Measurements from ENCODE around the gene IRF4.
"Not testable (repeated sequence)": the region's sequence is repeated elsewhere in the genome, so short reads cannot be mapped to it uniquely, and the experiment has no call there.

Gene IRF4

GRCh38 chr6:373773-374724, 17.5 kb upstream of the IRF4 start:
- no peak for TF ChIP-seq CTCF (IDR thresholded peaks at IDR 0.05; ENCODE audit: poor library complexity, severe bottlenecking)
- ATAC-seq (ENCODE audit: low read depth) = 0 out of 3 replicates have a peak, but pooled peaks have one; percentile 27
- no peak for DNase-seq (ENCODE audit: low spot score)
- H3K9me3 ChIP-seq (ENCODE audit: severe bottlenecking) = peaks cover 13% of the 10 kb centered on the region
- H3K4me1 ChIP-seq (ENCODE audit: insufficient read depth, poor library complexity, severe bottlenecking) = no peaks in the 10 kb centered on the region
- no peak overlapping the region for H3K4me3 ChIP-seq (ENCODE audit: severe bottlenecking)
- H3K27ac ChIP-seq (ENCODE audit: poor library complexity, severe bottlenecking) = no peak overlapping the region
- H3K36me3 ChIP-seq (ENCODE audit: low read depth) = no peaks in the 10 kb centered on the region
- H3K27me3 ChIP-seq (ENCODE audit: insufficient read depth, poor library complexity, severe bottlenecking) = peaks cover 28% of the 10 kb centered on the region

GRCh38 chr6:374956-375355, 16.6 kb upstream of the IRF4 start:
- no peak for ATAC-seq (ENCODE audit: low read depth)
- no peak overlapping the region for H3K4me3 ChIP-seq (ENCODE audit: severe bottlenecking)
- H3K9me3 ChIP-seq (ENCODE audit: severe bottlenecking) = peaks cover 5% of the 10 kb centered on the region
- peaks cover 25% of the 10 kb centered on the region for H3K27me3 ChIP-seq (ENCODE audit: insufficient read depth, poor library complexity, severe bottlenecking)
- DNase-seq (ENCODE audit: low spot score) = no peak
- H3K36me3 ChIP-seq (ENCODE audit: low read depth) = no peaks in the 10 kb centered on the region
- no peak overlapping the region for H3K27ac ChIP-seq (ENCODE audit: poor library complexity, severe bottlenecking)
- no peak for TF ChIP-seq CTCF (IDR thresholded peaks at IDR 0.05; ENCODE audit: poor library complexity, severe bottlenecking)
- H3K4me1 ChIP-seq (ENCODE audit: insufficient read depth, poor library complexity, severe bottlenecking) = no peaks in the 10 kb centered on the region

- H3K9me3 ChIP-seq (ENCODE audit: severe bottlenecking) = peaks cover 5% of the 10 kb centered on the region
- peaks cover 25% of the 10 kb centered on the region for H3K27me3 ChIP-seq (ENCODE audit: insufficient read depth, poor library complexity, severe bottlenecking)
- no peak overlapping the region for H3K4me3 ChIP-seq (ENCODE audit: severe bottlenecking)
- ATAC-seq (ENCODE audit: low read depth) (no peak), DNase-seq (ENCODE audit: low spot score) (peak; percentile 38)
- H3K27ac ChIP-seq (ENCODE audit: poor library complexity, severe bottlenecking) = no peak overlapping the region
- TF ChIP-seq CTCF (IDR thresholded peaks at IDR 0.05; ENCODE audit: poor library complexity, severe bottlenecking) = no peak
- no peaks in the 10 kb centered on the region for H3K36me3 ChIP-seq (ENCODE audit: low read depth)
- no peaks in the 10 kb centered on the region for H3K4me1 ChIP-seq (ENCODE audit: insufficient read depth, poor library complexity, severe bottlenecking)
Observed at GRCh38 chr6:376827-377640, 14.5 kb upstream of the IRF4 start.

GRCh38 chr6:377641-378020, 13.9 kb upstream of the IRF4 start:
- H3K4me3 ChIP-seq (ENCODE audit: severe bottlenecking); H3K27ac ChIP-seq (ENCODE audit: poor library complexity, severe bottlenecking); H3K9me3 ChIP-seq (ENCODE audit: severe bottlenecking); DNase-seq (ENCODE audit: low spot score); H3K4me1 ChIP-seq (ENCODE audit: insufficient read depth, poor library complexity, severe bottlenecking); H3K36me3 ChIP-seq (ENCODE audit: low read depth); ATAC-seq (ENCODE audit: low read depth): not testable (repeated sequence)
- peaks cover 22% of the 10 kb centered on the region for H3K27me3 ChIP-seq (ENCODE audit: insufficient read depth, poor library complexity, severe bottlenecking)

GRCh38 chr6:378090-378957, 13.2 kb upstream of the IRF4 start:
- peaks cover 15% of the 10 kb centered on the region for H3K27me3 ChIP-seq (ENCODE audit: insufficient read depth, poor library complexity, severe bottlenecking)
- H3K27ac ChIP-seq (ENCODE audit: poor library complexity, severe bottlenecking) = no peak overlapping the region
- TF ChIP-seq CTCF (IDR thresholded peaks at IDR 0.05; ENCODE audit: poor library complexity, severe bottlenecking) = no peak
- ATAC-seq (ENCODE audit: low read depth) (no peak), DNase-seq (ENCODE audit: low spot score) (peak; percentile 64)
- H3K4me3 ChIP-seq (ENCODE audit: severe bottlenecking) = no peak overlapping the region
- peaks cover 5% of the 10 kb centered on the region for H3K9me3 ChIP-seq (ENCODE audit: severe bottlenecking)
- H3K4me1 ChIP-seq (ENCODE audit: insufficient read depth, poor library complexity, severe bottlenecking) = no peaks in the 10 kb centered on the region
- no peaks in the 10 kb centered on the region for H3K36me3 ChIP-seq (ENCODE audit: low read depth)

All from RWPE2 (cell line).